NCI-H748 (cell line): ENCODE results near the gene TMEM123.

Experiments
- DNase-seq: peaks from one replicate; lab custom pipeline; 2025; ENCODE audit not compliant: unreplicated experiment; lab: John Stamatoyannopoulos, UW

Gene TMEM123, protein sequence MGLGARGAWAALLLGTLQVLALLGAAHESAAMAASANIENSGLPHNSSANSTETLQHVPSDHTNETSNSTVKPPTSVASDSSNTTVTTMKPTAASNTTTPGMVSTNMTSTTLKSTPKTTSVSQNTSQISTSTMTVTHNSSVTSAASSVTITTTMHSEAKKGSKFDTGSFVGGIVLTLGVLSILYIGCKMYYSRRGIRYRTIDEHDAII

GRCh38 chr11:102452461-102453301 is at the start of gene TMEM123:
Gene TMEM123 (minus strand): TSS chr11:102452765. CDS start chr11:102452623, 142 bp downstream.
- peak; percentile 86 for DNase-seq

GRCh38 chr11:102500829-102501228 is 48.3 kb upstream of the TMEM123 start:
- no peak for DNase-seq

GRCh38 chr11:102499931-102500330 is 47.4 kb upstream of the TMEM123 start:
- DNase-seq = no peak

- DNase-seq = no peak
Measured at GRCh38 chr11:102499151-102499550, 46.6 kb upstream of the TMEM123 start.

- DNase-seq = no peak
Measured at GRCh38 chr11:102497061-102497460, 44.5 kb upstream of the TMEM123 start.

GRCh38 chr11:102495161-102496042 is 42.8 kb upstream of the TMEM123 start:
- peak; percentile 70 for DNase-seq

DNA sequence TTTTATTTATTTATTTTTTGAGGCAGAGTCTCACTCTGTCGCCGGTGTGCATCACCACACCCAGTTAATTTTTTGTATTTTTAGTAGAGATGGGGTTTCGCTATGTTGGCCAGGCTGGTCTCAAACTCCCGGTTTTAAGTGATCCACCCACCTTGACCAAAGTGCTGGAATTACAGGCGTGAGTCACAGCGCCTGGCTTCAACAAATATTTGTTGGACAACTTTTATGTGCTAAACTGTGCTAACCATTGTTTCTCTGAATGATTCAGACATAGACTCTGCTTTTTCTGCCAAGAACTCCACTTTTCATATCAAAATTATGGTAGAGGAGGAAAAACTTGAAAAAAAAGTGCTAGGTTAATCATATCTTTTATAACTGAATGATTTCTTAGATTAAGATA is 41.7 kb upstream of the TMEM123 start:
- no peak for DNase-seq

- DNase-seq = no peak
Measured at GRCh38 chr11:102493524-102493923, 41.0 kb upstream of the TMEM123 start.

- DNase-seq = no peak
Measured at GRCh38 chr11:102491969-102492368, 39.4 kb upstream of the TMEM123 start.

- DNase-seq = no peak
Measured at GRCh38 chr11:102489186-102490145, 36.9 kb upstream of the TMEM123 start.

- DNase-seq = no peak
Measured at GRCh38 chr11:102488208-102488607, 35.6 kb upstream of the TMEM123 start.

GRCh38 chr11:102487214-102487613 is 34.6 kb upstream of the TMEM123 start:
- DNase-seq = no peak

DNA sequence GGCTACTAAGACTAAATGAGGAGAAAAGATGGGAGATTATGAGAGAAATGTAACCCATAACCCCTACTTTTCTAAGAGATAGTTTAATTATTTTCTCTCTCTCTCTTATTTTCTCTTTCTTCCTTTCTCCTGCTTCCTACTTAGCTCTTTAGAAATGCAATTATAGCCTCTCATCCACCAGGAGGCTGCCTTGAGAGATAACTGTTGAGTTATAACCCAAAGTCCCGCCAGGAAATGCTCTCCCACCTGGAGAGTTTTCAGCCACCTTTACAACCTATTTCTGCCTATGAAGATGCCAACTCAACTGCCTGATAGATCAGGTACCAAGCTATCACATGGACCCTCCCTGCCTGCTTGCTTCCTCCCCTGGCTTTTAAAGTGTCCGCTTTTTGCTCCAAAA is 34.0 kb upstream of the TMEM123 start:
- DNase-seq = no peak

- DNase-seq = no peak
Measured at GRCh38 chr11:102485095-102485722, 32.6 kb upstream of the TMEM123 start.

DNA sequence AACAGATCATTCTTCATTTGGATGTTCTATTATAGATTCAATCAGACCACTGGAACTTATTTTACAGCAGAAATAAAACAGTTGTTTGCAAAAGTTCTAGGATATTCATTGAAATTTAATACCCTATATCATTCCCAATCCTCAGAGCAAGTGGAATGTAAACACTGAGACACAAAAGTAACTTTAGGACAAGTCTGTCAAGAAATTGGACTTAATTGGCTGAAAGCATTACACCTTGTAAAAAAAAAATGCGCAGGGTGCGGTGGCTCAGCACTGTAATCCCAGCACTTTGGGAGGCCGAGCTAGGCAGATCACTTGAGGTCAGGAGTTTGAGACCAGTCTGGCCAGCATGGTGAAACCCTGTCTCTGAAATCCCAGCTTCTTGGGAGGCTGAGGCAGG is 29.9 kb upstream of the TMEM123 start:
- DNase-seq = no peak

DNA sequence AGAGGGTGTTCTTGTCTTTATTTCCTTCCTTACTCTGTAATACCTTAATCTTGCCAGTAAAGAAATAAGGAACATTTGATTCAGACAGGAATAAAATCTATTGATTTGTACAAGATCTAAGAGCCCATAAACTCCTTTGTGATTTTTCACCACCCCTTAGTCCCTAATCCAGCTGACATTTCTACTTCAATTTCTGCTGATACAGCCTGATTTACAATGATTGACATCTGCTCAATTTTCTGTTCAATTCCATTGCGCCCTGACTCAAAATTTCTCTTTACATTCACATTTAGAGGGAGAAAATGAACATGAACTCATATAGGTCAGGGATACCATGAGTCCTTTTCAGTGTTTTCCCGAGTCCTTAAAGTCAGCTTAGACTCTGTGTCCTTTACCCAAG is 27.2 kb upstream of the TMEM123 start:
- no peak for DNase-seq

DNA sequence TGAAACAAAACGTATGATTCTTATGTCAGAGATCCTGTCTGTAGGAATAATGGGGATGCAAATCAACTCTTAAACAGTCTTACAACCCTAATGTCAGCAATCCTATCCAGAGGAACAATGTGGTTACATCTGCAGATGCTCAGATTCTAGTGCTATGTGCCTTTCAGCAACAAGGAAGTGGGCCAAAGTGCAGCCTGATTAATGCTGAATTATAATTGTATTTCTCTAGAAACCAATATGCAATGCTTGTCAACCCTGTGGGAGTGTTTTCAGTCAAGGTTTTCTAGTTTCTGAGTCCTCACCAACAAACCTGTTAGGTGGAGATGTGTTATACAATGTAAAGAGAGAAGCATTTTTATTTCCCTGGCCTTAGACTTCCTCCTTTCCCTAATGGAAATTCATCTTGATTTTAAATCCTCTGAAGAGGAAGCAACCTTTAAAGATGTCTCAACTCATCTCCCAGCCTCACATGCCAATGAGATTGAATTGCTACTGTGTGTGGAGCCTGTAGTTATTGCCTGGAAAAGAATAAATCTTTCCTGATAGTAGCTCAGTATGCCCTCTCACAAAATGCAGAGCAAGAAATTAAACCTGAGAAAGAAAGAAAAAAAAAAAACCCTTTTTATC is 26.2 kb upstream of the TMEM123 start:
- no peak for DNase-seq

GRCh38 chr11:102476812-102477211 is 24.2 kb upstream of the TMEM123 start:
- peak; percentile 41 for DNase-seq

DNA sequence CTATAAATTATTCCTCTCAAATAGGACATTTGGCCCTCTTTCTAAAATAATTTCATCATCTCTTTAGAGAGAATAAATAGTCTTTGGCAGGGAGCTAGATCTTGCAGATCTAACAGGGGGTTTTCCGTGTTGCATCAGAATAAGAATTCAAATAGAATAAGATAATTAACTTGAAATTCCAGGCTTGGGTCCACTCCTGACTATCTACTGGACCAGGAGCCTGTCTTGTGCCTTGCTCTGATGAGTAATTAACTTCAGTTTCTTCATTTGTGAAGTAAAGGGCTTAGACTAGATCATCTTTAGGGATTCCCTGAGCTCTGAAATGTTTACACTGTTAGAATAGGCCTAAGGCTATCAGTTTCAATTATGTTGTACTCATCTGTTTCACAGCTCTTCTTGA is 23.5 kb upstream of the TMEM123 start:
- no peak for DNase-seq
